Trophoblast cell (in vitro differentiated cells and primary cell): ENCODE data around the gene DLK2.
A peak's percentile ranks its signal among the peaks of the same experiment; 100 is the strongest.
"Not testable (repeated sequence)": the region's sequence is repeated elsewhere in the genome, so short reads cannot be mapped to it uniquely, and the experiment has no call there.

Experiments
- DNase-seq, 2 donors: peaks; one replicate each; pipeline ENCODE4 v3.0.0-alpha.2; 2016
- H2AFZ ChIP-seq: 2 replicates; pipeline ENCODE4 v1.6.1; 2013; ENCODE audit warnings: low read length, moderate library complexity, mild to moderate bottlenecking; ENCODE audit not compliant: insufficient read depth, poor library complexity
- H2AK5ac ChIP-seq: 2 replicates; pipeline ENCODE4 v1.6.1; 2013; ENCODE audit warnings: mild to moderate bottlenecking, low read length
- H2BK120ac ChIP-seq: 2 replicates; pipeline ENCODE4 v1.6.1; 2013; ENCODE audit warnings: low read length, mild to moderate bottlenecking, moderate library complexity; ENCODE audit not compliant: insufficient read depth, poor library complexity
- H2BK12ac ChIP-seq: 2 replicates; pipeline ENCODE4 v1.6.1; 2013; ENCODE audit warnings: mild to moderate bottlenecking, low read length, moderate library complexity
- H2BK5ac ChIP-seq: 2 replicates; pipeline ENCODE4 v1.6.1; 2013; ENCODE audit warnings: low read length, low read depth, moderate library complexity, mild to moderate bottlenecking; ENCODE audit not compliant: poor library complexity
- H3K14ac ChIP-seq: 2 replicates; pipeline ENCODE4 v1.6.1; 2013; ENCODE audit warnings: mild to moderate bottlenecking, low read length
- H3K18ac ChIP-seq: 2 replicates; pipeline ENCODE4 v1.6.1; 2013; ENCODE audit warnings: mild to moderate bottlenecking, low read length
- H3K23ac ChIP-seq: 2 replicates; pipeline ENCODE4 v1.6.1; 2013; ENCODE audit warnings: low read length
- H3K27ac ChIP-seq: 2 replicates; pipeline ENCODE4 v1.5.1; 2013; ENCODE audit warnings: low read depth, mild to moderate bottlenecking, inconsistent platforms, low read length, moderate library complexity
- H3K27me3 ChIP-seq: 2 replicates; pipeline ENCODE4 v1.6.1; 2013; ENCODE audit warnings: inconsistent platforms, mild to moderate bottlenecking, low read length, moderate library complexity; ENCODE audit not compliant: insufficient read depth
- H3K36me3 ChIP-seq, 2 experiments: 1 replicate in 1 of 2; 2 replicates in 1 of 2; pipeline ENCODE4 v1.6.1; 2013; ENCODE audit warnings: low read length in 2 of 2, mild to moderate bottlenecking in 2 of 2, moderate library complexity in 1 of 2; ENCODE audit not compliant: insufficient read depth in 2 of 2, control insufficient read depth in 1 of 2
- H3K4ac ChIP-seq: 2 replicates; pipeline ENCODE4 v1.6.1; 2013; ENCODE audit warnings: low read depth, mild to moderate bottlenecking, low read length, moderate library complexity
- H3K4me1 ChIP-seq, 2 experiments: 1 replicate in 1 of 2; 2 replicates in 1 of 2; pipeline ENCODE4 v1.6.1; 2013; ENCODE audit warnings: low read length in 2 of 2, mild to moderate bottlenecking in 2 of 2, moderate library complexity in 1 of 2; ENCODE audit not compliant: insufficient read depth in 2 of 2, control insufficient read depth in 1 of 2
- H3K4me2 ChIP-seq: 2 replicates; pipeline ENCODE4 v1.6.1; 2013; ENCODE audit warnings: inconsistent platforms, mild to moderate bottlenecking, low read length, moderate library complexity
- H3K4me3 ChIP-seq: 2 replicates; pipeline ENCODE4 v1.5.1; 2013; ENCODE audit warnings: mild to moderate bottlenecking, low read depth, low read length, inconsistent platforms
- H3K79me1 ChIP-seq: one replicate; pipeline ENCODE4 v1.6.1; 2013; ENCODE audit warnings: low read length
- H3K79me2 ChIP-seq: 2 replicates; pipeline ENCODE4 v1.6.1; 2013; ENCODE audit warnings: low read length, mild to moderate bottlenecking; ENCODE audit not compliant: control insufficient read depth, insufficient read depth, poor library complexity
- H3K9ac ChIP-seq: 2 replicates; pipeline ENCODE4 v1.6.1; 2013; ENCODE audit warnings: mild to moderate bottlenecking, low read length
- H3K9me3 ChIP-seq: 2 replicates; pipeline ENCODE4 v1.6.1; 2013; ENCODE audit warnings: low read depth, mild to moderate bottlenecking, control low read depth, inconsistent platforms, low read length; ENCODE audit not compliant: insufficient read depth
- H4K12ac ChIP-seq: 2 replicates; pipeline ENCODE4 v1.6.1; 2013; ENCODE audit warnings: low read depth, mild to moderate bottlenecking, low read length, moderate library complexity
- H4K8ac ChIP-seq: 2 replicates; pipeline ENCODE4 v1.6.1; 2013; ENCODE audit warnings: low read depth, mild to moderate bottlenecking, low read length, moderate library complexity
- H4K91ac ChIP-seq: one replicate; pipeline ENCODE4 v1.6.1; 2013; ENCODE audit warnings: low read depth, mild to moderate bottlenecking, low read length, moderate library complexity
- WGBS: extraction: QIAGEN DNeasy Blood & Tissue Kit; methylation state at CpG from one replicate; pipeline ENCODE4 v1.1.7; 2013; ENCODE audit warnings: missing lambda C conversion rate; ENCODE audit not compliant: insufficient read length, insufficient coverage; ENCODE audit errors: extremely low coverage; 5-methylcytosine and 5-hydroxymethylcytosine counted together

Gene DLK2

DNA sequence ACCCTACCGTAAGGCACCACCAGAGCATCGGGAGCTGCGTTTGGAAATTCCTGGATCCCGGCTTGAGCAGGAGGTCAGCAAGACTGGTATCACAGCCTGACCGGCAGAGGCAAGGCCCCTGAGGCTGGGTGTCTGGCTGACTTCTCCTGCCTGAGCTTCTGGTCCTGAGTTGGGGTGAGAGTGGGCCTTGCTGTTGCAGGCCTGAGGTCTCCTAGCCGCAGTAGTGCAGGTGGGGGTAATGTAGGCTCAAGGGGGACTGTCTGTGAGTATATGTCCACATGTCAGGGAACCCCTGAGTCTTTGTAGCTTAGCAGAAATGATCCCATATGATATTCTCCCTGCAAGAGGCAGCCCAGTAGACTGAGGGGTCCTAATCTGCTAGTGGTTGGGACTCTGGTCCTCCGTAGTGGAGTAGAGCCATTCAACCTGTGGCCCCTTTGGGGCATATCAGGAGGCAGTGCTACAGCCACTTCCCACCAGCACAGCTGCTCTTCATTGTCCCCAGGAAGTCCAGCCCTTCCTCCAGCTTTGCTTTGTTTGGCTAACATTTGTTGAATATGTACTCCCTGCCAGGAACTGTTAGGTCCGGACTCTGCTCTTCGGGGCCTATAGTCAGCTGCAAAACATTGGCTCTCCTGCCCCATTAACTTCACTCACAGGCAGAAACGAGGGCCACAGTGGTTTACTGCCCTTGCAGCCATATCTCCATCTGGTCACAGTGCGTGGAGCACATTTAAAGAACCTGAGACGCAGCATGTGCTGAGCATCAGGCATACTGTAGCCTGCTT lies 43.9 kb upstream of the DLK2 start:
- no peak overlapping the region for H4K8ac ChIP-seq
- no peak for DNase-seq
- no peaks in the 10 kb centered on the region for H3K9me3 ChIP-seq
- no peak overlapping the region for H2AFZ ChIP-seq
- no peak overlapping the region for H3K4ac ChIP-seq
- H2BK120ac ChIP-seq, result no peak overlapping the region
- H2BK5ac ChIP-seq, result no peak overlapping the region
- no peak overlapping the region for H3K9ac ChIP-seq
- no peak overlapping the region for H3K4me3 ChIP-seq
- no peak overlapping the region for H3K14ac ChIP-seq
- no peaks in the 10 kb centered on the region for H3K27me3 ChIP-seq
- WGBS, result no CpG with 5 or more reads among the region's 12 CpGs
- no peak overlapping the region for H2BK12ac ChIP-seq
- H4K12ac ChIP-seq, result no peak overlapping the region
- no peak overlapping the region for H2AK5ac ChIP-seq
- peaks cover 46 to 58% of the 10 kb centered on the region in 2 experiments for H3K36me3 ChIP-seq
- no peak overlapping the region for H3K23ac ChIP-seq
- peaks cover 30 to 35% of the 10 kb centered on the region in 2 experiments for H3K4me1 ChIP-seq
- no peak overlapping the region for H3K27ac ChIP-seq
- no peak overlapping the region for H3K4me2 ChIP-seq
- H4K91ac ChIP-seq, result no peak overlapping the region
- H3K18ac ChIP-seq, result no peak overlapping the region
- H3K79me1 ChIP-seq, result peaks cover 9% of the 10 kb centered on the region
- H3K79me2 ChIP-seq, result peaks cover 2% of the 10 kb centered on the region

DNA sequence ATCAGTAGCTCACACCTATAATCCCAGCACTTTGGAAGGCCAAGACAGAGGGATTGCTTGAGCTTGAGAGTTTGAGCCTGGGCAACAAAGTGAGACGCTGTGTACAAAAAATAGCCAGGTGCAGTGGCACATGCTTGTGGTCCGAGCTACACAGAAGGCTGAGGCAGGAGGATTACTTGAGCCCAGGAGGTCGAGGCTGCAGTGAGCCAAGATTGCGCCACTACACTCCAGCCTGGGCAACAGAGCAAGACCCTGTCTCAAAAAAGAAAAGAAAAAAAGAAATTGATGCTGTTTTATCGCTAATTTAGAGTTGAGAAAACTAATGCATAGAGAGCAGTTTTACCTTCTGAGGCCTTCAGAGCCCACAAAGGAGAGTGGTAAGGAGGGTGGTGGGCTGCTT lies 42.9 kb upstream of the DLK2 start:
- not testable (repeated sequence) for H3K4me2 ChIP-seq, H3K14ac ChIP-seq, H3K79me2 ChIP-seq, H3K27ac ChIP-seq, H2AFZ ChIP-seq, H3K4me3 ChIP-seq, H3K79me1 ChIP-seq, H4K91ac ChIP-seq, H3K23ac ChIP-seq, H4K12ac ChIP-seq, H4K8ac ChIP-seq, H3K9me3 ChIP-seq, H2BK12ac ChIP-seq, H2AK5ac ChIP-seq, H3K9ac ChIP-seq, H3K27me3 ChIP-seq, DNase-seq, H3K4ac ChIP-seq, H2BK120ac ChIP-seq, H2BK5ac ChIP-seq, H3K18ac ChIP-seq
- Histone ChIP-seq H3K4me1 (peaks cover 33 to 44% of the 10 kb centered on the region in 2 experiments), H3K36me3 (peaks cover 41 to 51% of the 10 kb centered on the region in 2 experiments)
- no CpG with 5 or more reads among the region's 5 CpGs for WGBS

DNA sequence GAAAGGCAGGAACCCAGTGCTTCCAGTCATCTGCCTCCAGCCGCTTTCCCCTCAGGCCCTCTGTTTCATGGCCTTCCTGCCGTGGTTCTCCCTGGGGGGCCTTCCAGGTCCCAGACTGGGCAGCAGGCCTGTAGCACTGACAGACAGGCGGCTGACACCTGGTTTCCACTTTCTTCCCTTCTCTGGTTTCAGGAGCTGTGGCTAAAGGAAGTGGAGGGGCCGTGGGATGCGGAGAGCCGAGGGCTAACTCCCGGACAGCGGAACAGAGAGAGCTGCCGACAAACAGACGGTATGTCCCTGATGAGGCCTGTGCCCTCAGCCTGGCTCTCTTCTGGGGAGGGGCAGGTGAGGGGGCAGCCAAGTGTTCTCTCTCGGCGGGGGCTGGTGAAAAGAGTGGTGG lies 42.3 kb upstream of the DLK2 start:
- Histone ChIP-seq H3K4me3 (no peak overlapping the region), H3K18ac (no peak overlapping the region), H3K9me3 (no peaks in the 10 kb centered on the region), H2BK5ac (no peak overlapping the region), H2AFZ (no peak overlapping the region), H3K79me1 (peaks cover 9% of the 10 kb centered on the region), H3K27ac (peak overlapping the region; percentile 63), H4K91ac (no peak overlapping the region), H2AK5ac (no peak overlapping the region), H3K9ac (no peak overlapping the region), H2BK120ac (no peak overlapping the region), H4K8ac (no peak overlapping the region), H3K27me3 (no peaks in the 10 kb centered on the region), H3K4me1 (peaks cover 33 to 44% of the 10 kb centered on the region in 2 experiments), H3K79me2 (peaks cover 2% of the 10 kb centered on the region), H3K4me2 (no peak overlapping the region), H3K14ac (no peak overlapping the region), H3K23ac (no peak overlapping the region), H2BK12ac (no peak overlapping the region), H4K12ac (no peak overlapping the region), H3K36me3 (peaks cover 35 to 45% of the 10 kb centered on the region in 2 experiments), H3K4ac (no peak overlapping the region)
- DNase-seq, result no peak
- no CpG with 5 or more reads among the region's 12 CpGs for WGBS

DNA sequence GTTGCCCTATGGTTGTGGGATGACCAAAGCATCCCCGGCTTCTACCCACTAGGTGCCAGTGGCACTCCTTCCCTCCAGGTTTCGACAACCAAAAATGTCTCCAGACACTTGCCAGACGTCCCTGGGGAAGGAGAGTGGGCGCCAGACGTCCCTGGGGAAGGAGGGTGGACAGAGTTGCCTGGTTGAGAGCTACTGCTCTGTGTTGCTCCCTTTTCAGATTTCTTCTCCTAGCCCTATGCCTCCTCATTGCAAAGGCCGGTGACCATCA lies 41.7 kb upstream of the DLK2 start:
- H3K14ac ChIP-seq, result no peak overlapping the region
- H3K23ac ChIP-seq, result no peak overlapping the region
- no peak overlapping the region for H2AFZ ChIP-seq
- WGBS, result no CpG with 5 or more reads among the region's 6 CpGs
- H4K12ac ChIP-seq, result no peak overlapping the region
- peaks cover 9% of the 10 kb centered on the region for H3K79me1 ChIP-seq
- no peak for DNase-seq
- H3K9ac ChIP-seq, result no peak overlapping the region
- H3K4me1 ChIP-seq, result peaks cover 33 to 44% of the 10 kb centered on the region in 2 experiments
- no peak overlapping the region for H2BK12ac ChIP-seq
- H3K4me2 ChIP-seq, result no peak overlapping the region
- H3K4me3 ChIP-seq, result no peak overlapping the region
- peaks cover 2% of the 10 kb centered on the region for H3K79me2 ChIP-seq
- no peak overlapping the region for H2BK5ac ChIP-seq
- H3K27ac ChIP-seq, result peak overlapping the region; percentile 63
- H3K9me3 ChIP-seq, result no peaks in the 10 kb centered on the region
- no peak overlapping the region for H3K18ac ChIP-seq
- H4K8ac ChIP-seq, result no peak overlapping the region
- peaks cover 28 to 39% of the 10 kb centered on the region in 2 experiments for H3K36me3 ChIP-seq
- no peak overlapping the region for H3K4ac ChIP-seq
- no peaks in the 10 kb centered on the region for H3K27me3 ChIP-seq
- no peak overlapping the region for H2AK5ac ChIP-seq
- no peak overlapping the region for H4K91ac ChIP-seq
- H2BK120ac ChIP-seq, result no peak overlapping the region
